Erythroblast (primary cell): Measurements from ENCODE around the gene CDKAL1.
"Not testable (repeated sequence)": the region's sequence is repeated elsewhere in the genome, so short reads cannot be mapped to it uniquely, and the experiment has no call there.

Experiments
- DNase-seq, 2 experiments: peaks; one replicate each; lab custom pipeline; 2025; lab: John Stamatoyannopoulos, UW
- GATA1 ChIP-seq: IDR thresholded peaks from 2 replicates; pipeline ENCODE4 v1.6.1; 2011; ENCODE audit warnings: low read depth, mild to moderate bottlenecking, control low read depth, low read length, moderate library complexity
- POLR2A ChIP-seq: IDR thresholded peaks from 2 replicates; pipeline ENCODE4 v1.6.1; 2011; ENCODE audit warnings: mild to moderate bottlenecking, low read length

CDKAL1 gene

GRCh38 chr6:20569000-20569610 is 34.8 kb downstream of the CDKAL1 start:
- no peak for TF ChIP-seq POLR2A
- no peak for TF ChIP-seq GATA1
- no peak for DNase-seq

GRCh38 chr6:20571261-20571660 is 37.0 kb downstream of the CDKAL1 start:
- DNase-seq = peak; percentile 27 to 72
- TF ChIP-seq POLR2A = no peak

GRCh38 chr6:20572288-20572687 is 38.0 kb downstream of the CDKAL1 start:
- no peak for TF ChIP-seq GATA1
- TF ChIP-seq POLR2A = no peak
- no peak for DNase-seq

GRCh38 chr6:20572940-20573339 is 38.7 kb downstream of the CDKAL1 start:
- TF ChIP-seq GATA1 (no peak), POLR2A (no peak)
- DNase-seq = no peak

GRCh38 chr6:20574355-20574754 is 40.1 kb downstream of the CDKAL1 start:
- peak in 1 of 2 experiments; percentile 21 for DNase-seq
- TF ChIP-seq POLR2A = no peak
- TF ChIP-seq GATA1 = no peak

GRCh38 chr6:20575125-20575524 is 40.9 kb downstream of the CDKAL1 start:
- peak; percentile 80 to 94 for DNase-seq

GRCh38 chr6:20575704-20576451 is 41.6 kb downstream of the CDKAL1 start:
- no peak for TF ChIP-seq GATA1
- TF ChIP-seq POLR2A = no peak
- peak; percentile 35 to 56 for DNase-seq

More at GRCh38 chr6:20575125-20575524, 40.9 kb downstream of the CDKAL1 start:
- no peak for TF ChIP-seq POLR2A
- peak; percentile 27 for TF ChIP-seq GATA1

- TF ChIP-seq POLR2A (no peak), GATA1 (no peak)
- no peak for DNase-seq
Measured at GRCh38 chr6:20577173-20577688, 43.0 kb downstream of the CDKAL1 start.

GRCh38 chr6:20581070-20581469 is 46.8 kb downstream of the CDKAL1 start:
- TF ChIP-seq POLR2A (no peak), GATA1 (no peak)
- no peak for DNase-seq

- TF ChIP-seq POLR2A = no peak
- no peak for TF ChIP-seq GATA1
- no peak for DNase-seq
Measured at GRCh38 chr6:20582586-20583443, 48.6 kb downstream of the CDKAL1 start.

GRCh38 chr6:20583444-20583800 is 49.2 kb downstream of the CDKAL1 start:
- TF ChIP-seq GATA1 (no peak), POLR2A (no peak)
- peak in 1 of 2 experiments; percentile 26 for DNase-seq

GRCh38 chr6:20584100-20584731 is 50.0 kb downstream of the CDKAL1 start:
- no peak for DNase-seq
- TF ChIP-seq POLR2A (no peak), GATA1 (no peak)

GRCh38 chr6:20589266-20589665 is 55.0 kb downstream of the CDKAL1 start:
- TF ChIP-seq POLR2A (no peak), GATA1 (no peak)
- no peak for DNase-seq

GRCh38 chr6:20590476-20590875 is 56.2 kb downstream of the CDKAL1 start:
- DNase-seq = not testable (repeated sequence)

- DNase-seq = not testable (repeated sequence)
Measured at GRCh38 chr6:20594299-20594853, 60.1 kb downstream of the CDKAL1 start.
